LNCaP clone FGC (cell line): ENCODE measurements around the gene PLD2.
A peak's percentile ranks its signal among the peaks of the same experiment; 100 is the strongest.

ENCODE experiments used
- DNase-seq: peaks from one replicate; pipeline ENCODE4 v3.0.0-alpha.2; 2011; ENCODE audit warnings: low read depth
- H3K4me3 ChIP-seq: 2 replicates; pipeline ENCODE4 v1.5.1; 2011; ENCODE audit warnings: mild to moderate bottlenecking, low read depth, low read length, control low read depth
- TF ChIP-seq, protein P1 (sequence below): IDR thresholded peaks from 2 replicates; pipeline ENCODE4 v1.5.1; 2012; ENCODE audit warnings: mild to moderate bottlenecking; ENCODE audit not compliant: control insufficient read depth, insufficient read depth; ENCODE audit errors: extremely low read depth

Gene PLD2

DNA sequence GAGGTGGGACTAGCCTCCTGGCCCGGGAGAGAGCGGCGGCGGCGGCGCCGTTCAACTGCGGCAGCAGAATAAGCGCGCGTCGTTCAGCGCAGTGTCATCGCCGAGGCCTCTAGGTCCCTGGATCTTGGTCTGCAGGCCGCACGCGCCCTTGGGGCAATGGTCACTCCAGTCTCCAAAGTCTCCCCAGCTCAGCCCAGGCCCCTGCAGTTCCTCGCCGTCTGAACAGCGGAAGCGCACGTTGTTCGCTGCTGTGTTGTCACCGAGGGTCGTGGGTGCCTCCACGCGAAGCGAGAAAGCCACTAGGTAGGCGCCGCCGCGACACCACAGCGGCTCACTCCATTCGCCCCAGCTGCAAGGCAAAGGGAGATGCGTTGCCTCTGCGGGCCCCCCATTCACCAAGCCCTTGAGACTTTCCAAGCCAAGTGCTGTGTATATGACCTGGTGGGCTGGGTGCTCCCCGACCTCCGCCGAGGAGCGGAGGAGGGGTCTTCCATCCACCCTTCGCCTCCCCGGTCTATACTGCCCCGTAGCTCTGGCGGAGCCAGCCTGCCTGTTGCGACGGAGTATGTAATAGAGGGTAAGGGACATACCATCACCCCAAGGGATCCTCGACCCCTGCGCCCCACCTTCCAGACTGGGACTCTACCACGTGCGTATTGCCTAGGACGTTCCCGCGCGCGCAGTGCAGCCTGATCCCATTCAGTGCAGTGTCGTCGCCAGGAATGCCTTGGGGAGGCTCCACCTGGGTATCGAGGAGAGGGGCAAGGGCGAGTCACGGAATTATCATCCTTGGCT is 21.4 kb upstream of the PLD2 start:
- TF ChIP-seq, protein P1, sequence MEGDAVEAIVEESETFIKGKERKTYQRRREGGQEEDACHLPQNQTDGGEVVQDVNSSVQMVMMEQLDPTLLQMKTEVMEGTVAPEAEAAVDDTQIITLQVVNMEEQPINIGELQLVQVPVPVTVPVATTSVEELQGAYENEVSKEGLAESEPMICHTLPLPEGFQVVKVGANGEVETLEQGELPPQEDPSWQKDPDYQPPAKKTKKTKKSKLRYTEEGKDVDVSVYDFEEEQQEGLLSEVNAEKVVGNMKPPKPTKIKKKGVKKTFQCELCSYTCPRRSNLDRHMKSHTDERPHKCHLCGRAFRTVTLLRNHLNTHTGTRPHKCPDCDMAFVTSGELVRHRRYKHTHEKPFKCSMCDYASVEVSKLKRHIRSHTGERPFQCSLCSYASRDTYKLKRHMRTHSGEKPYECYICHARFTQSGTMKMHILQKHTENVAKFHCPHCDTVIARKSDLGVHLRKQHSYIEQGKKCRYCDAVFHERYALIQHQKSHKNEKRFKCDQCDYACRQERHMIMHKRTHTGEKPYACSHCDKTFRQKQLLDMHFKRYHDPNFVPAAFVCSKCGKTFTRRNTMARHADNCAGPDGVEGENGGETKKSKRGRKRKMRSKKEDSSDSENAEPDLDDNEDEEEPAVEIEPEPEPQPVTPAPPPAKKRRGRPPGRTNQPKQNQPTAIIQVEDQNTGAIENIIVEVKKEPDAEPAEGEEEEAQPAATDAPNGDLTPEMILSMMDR = no peak
- H3K4me3 ChIP-seq = no peak overlapping the region
- DNase-seq = no peak

DNA sequence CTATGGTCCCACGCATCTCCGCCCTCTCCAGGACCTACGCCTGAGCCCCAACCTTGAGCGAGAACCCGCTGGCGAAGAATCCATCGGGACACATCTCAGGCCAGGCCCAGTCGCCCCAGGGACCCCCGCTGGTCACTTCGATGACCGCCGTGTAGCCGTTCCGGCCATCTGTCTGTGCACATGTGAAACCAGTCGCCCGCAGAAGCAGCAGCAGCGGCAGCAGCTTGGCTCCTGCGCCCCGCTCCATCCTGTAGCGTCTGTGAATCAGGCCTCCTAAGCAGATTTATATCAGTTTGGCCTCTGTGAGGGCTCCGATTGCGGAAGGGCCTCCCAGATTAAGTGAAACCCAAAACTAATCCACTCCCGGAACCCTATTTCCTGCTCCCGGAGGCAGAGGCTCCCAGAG is 20.8 kb upstream of the PLD2 start, which contains the start of gene VMO1:
Gene VMO1, minus strand, starts transcription at position 259 of the 406 bp plus-strand sequence. Its CDS starts 12 bp downstream, at position 247.
- no peak for DNase-seq
- no peak within 1 kb of the TSS for H3K4me3 ChIP-seq
- TF ChIP-seq, protein P1 = no peak

DNA sequence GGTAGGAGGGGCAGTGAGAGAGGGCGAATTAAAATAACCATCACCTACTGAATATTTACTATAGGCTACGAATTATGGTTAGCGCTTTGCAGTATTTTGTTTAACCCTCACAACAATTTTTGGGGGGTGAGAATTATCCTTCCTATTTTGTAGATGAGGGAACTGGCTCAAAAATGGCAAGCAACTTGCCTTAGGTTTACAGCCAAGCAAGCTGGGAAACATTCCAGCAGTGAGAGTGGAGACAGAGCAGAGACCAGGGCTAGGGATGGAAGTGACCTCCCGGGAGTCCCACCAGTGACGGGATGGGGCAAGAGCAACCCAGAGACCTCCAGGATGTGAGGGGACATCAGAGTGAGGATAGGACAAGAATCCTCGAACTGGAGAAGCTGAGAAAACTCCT is 20.4 kb upstream of the PLD2 start:
- no peak overlapping the region for H3K4me3 ChIP-seq
- no peak for DNase-seq
- TF ChIP-seq, protein P1 = no peak

DNA sequence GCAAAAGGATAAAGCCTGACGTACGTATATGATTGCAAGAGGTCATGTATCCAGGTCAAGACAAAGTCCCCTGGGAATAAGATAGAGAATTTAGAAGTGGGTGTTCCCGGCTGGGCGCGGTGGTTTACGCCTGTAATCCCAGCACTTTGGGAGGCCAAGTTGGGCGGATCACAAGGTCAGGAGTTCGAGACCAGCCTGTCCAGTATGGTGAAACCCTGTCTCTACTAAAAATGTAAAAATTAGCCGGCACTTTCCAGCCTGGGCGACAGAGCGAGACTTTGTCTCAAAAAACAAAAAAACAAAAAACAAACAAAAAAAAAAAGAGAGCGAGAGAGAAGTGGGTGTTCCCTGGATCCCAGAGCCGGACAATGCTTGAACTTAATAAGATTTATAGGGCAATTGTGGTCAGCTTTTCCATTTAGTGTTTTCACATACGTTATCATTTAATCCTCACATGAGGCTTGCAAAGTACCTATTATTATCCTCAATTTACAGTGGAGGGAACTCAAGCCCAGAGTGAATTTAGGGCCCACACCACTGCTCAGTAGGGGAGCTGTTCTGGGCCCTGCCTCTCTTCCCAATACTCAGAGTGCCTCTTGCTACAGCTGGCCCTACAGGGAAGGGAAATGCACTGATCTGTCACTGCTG is 18.7 kb upstream of the PLD2 start:
- TF ChIP-seq, protein P1 = no peak
- no peak for DNase-seq
- peak overlapping the region; percentile 78 for H3K4me3 ChIP-seq

DNA sequence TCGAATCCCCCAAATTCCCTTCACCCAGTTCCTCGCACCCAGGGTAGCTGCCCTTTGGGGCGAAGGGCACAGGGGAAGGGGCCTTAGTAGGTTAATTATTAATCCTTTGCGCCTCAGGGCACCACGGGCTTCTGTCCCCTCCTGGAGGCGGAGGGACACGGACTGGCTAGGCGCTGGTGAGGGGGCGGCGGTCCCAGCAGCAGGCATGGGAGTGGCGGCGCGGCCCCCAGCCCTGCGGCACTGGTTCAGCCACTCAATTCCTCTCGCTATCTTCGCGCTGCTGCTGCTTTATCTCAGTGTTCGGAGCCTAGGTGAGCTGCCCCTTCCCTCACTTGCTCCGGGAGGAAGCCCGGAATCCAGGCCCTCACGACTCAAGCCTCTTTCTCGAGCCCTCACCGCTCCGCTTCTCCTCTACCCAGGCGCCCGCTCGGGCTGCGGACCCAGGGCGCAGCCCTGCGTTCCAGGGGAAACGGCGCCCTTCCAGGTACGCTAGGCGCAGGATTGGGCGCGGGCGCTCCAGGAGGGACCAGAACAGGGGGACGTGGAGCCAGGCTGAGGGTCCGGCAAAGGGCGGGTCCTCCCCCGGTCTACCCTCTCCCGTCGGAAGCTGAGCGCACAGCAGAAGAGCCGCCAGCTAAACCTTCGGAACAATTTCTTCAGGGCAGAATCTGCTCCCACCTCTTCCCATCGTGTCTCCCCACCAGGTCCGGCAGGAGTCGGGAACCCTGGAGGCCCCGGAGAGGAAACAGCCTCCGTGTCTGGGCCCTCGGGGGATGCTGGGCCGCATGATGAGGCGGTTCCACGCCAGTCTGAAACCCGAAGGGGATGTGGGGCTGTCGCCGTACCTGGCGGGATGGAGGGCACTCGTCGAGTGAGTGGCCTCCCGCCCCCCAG is 17.9 kb upstream of the PLD2 start, which contains the start of gene GLTPD2:
Gene GLTPD2, plus strand, starts transcription at position 158 of the 894 bp plus-strand sequence. Its CDS starts 48 bp downstream, at position 206.
- TF ChIP-seq, protein P1 = no peak
- H3K4me3 ChIP-seq = peak within 1 kb of the TSS; percentile 78
- no peak for DNase-seq

DNA sequence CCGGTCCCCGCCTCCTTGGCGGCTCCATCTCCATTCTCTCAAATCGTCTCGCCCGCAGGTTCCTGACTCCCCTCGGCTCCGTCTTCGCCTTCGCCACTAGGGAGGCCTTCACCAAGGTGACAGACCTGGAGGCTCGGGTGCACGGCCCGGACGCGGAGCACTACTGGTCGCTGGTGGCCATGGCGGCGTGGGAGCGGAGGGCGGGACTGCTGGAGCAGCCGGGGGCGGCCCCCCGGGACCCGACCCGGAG is 17.3 kb upstream of the PLD2 start:
- TF ChIP-seq, protein P1 = no peak
- peak overlapping the region; percentile 78 for H3K4me3 ChIP-seq
- DNase-seq = no peak
